ENCODE results near the gene TRPC4.

DNA sequence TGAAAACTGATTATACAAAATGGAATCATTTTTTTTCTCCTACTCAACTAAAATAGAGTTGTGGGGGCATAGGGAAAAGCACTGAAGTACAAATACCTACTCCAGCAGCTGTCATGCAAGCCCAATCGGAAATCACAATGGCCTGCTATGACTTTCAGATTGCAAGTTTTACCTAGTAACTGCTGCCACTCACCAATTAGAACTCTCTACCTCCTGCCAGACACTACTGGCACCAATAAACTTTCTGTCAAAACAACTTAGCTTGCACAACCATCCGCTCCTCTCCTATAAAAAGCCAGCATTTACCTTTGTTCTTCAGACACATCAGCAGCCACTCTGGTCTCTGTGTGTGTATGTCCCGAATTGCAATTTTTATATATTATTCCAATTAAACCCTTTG lies 9.3 kb upstream of the TRPC4 start:
- TF ChIP-seq, protein P1, sequence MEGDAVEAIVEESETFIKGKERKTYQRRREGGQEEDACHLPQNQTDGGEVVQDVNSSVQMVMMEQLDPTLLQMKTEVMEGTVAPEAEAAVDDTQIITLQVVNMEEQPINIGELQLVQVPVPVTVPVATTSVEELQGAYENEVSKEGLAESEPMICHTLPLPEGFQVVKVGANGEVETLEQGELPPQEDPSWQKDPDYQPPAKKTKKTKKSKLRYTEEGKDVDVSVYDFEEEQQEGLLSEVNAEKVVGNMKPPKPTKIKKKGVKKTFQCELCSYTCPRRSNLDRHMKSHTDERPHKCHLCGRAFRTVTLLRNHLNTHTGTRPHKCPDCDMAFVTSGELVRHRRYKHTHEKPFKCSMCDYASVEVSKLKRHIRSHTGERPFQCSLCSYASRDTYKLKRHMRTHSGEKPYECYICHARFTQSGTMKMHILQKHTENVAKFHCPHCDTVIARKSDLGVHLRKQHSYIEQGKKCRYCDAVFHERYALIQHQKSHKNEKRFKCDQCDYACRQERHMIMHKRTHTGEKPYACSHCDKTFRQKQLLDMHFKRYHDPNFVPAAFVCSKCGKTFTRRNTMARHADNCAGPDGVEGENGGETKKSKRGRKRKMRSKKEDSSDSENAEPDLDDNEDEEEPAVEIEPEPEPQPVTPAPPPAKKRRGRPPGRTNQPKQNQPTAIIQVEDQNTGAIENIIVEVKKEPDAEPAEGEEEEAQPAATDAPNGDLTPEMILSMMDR (IDR thresholded peaks at IDR 0.05), result no peak
- TF ChIP-seq POLR2A (IDR thresholded peaks at IDR 0.05), result no peak
